GM12874 (cell line): ENCODE measurements around the gene EPS15.

Experiments used
- TF ChIP-seq, protein P1 (sequence below): IDR thresholded peaks from 2 replicates; pipeline ENCODE4 v1.5.1; 2011; ENCODE audit warnings: low read depth, mild to moderate bottlenecking, control low read depth, low read length, moderate library complexity; ENCODE audit not compliant: insufficient read depth

EPS15 gene

GRCh38 chr1:51560034-51560433 lies 41.0 kb upstream of the EPS15 start:
- TF ChIP-seq, protein P1, sequence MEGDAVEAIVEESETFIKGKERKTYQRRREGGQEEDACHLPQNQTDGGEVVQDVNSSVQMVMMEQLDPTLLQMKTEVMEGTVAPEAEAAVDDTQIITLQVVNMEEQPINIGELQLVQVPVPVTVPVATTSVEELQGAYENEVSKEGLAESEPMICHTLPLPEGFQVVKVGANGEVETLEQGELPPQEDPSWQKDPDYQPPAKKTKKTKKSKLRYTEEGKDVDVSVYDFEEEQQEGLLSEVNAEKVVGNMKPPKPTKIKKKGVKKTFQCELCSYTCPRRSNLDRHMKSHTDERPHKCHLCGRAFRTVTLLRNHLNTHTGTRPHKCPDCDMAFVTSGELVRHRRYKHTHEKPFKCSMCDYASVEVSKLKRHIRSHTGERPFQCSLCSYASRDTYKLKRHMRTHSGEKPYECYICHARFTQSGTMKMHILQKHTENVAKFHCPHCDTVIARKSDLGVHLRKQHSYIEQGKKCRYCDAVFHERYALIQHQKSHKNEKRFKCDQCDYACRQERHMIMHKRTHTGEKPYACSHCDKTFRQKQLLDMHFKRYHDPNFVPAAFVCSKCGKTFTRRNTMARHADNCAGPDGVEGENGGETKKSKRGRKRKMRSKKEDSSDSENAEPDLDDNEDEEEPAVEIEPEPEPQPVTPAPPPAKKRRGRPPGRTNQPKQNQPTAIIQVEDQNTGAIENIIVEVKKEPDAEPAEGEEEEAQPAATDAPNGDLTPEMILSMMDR = no peak

DNA sequence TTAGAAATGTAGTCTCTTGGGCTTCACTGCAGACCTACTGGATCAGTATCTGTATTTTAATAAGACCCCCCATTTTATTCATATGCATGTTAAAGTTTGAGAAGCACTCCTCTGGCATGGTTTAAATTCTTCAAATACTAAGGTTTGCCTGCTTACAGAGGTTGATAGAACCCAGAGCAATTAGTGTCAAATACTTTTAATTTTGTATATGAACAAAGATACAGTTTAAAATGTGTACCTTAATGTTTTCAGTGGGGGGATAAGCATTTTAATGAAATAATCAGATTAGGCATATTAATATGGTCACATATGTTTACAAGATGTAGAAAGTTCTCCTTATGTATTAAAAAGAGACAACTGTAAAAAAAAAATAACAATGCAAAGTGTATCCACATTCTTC lies 40.4 kb upstream of the EPS15 start:
- TF ChIP-seq, protein P1 = no peak

DNA sequence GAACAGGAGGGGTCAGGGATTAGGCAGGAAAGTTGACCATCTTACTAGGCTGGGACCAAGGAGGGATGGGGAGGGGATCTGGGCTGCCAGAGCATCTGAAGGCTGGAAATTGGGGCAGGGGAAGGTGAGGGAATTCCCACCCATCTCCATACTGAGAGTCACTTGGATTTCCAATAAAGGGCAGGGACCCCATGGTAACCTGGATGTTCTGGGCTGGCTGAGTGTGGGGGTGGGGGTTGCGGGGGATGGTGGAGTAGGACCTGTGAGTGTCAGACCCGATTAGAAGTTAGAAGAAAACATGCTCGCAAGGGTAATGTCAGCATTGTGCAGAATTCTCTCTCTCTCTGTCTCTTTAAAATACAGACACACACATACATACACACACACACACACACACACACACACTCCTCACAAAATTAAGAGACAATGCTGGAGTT lies 40.0 kb upstream of the EPS15 start:
- TF ChIP-seq, protein P1 = no peak

- TF ChIP-seq, protein P1 = no peak
Observed at GRCh38 chr1:51558375-51558924, 39.4 kb upstream of the EPS15 start.

DNA sequence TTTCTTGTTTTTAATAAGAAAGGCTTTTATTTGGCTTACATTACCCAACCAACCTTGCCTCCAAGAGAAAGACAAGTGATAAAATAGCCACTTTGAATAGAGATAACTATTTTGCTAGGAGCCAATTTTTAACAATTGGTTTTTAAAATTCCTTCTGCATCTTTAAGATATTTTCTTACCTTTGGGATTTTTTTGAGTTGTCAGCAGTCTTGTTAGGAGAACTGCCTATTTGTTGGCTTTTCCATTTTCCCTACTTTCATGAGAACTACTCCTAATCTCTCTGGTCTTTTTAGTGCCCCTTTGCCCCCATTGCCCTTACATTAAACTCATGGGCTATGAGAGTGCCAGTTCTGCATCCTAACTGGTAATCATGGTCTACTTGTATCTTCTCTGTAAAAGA lies 38.1 kb upstream of the EPS15 start:
- TF ChIP-seq, protein P1 = no peak

DNA sequence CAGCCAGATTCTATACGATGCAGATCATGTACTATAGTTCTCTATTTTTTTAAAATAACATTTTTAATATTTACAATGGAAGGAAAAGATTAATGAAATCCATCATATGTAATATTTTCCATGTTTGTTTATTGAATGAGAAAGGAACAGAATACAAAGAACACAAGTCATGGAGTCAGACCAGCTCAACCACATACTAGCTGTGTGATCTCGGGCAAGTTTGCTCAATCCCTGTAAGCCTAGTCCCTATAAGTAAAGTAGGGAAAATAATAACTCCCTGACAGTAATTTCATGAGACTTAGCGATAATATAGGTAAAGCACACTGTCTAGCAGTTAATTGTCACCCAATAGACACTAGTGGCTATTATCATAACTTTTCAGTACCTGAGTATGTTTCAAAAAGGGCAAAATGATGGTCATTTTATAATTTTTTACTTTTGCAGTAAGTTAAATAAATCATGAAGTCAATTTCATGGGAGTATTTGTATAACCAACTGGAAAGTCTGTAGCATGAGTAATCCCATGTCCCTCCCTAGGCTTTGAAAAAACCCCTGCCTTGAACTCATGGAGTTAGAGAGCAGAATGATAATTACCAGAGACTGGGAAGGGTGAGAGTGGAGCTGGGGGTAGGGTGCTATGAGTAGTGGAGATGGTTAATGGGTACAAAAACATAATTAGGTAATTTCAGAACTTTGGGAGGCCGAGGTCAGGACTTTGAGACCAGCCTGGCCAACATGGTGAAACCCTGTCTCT lies 37.0 kb upstream of the EPS15 start:
- TF ChIP-seq, protein P1 = no peak

DNA sequence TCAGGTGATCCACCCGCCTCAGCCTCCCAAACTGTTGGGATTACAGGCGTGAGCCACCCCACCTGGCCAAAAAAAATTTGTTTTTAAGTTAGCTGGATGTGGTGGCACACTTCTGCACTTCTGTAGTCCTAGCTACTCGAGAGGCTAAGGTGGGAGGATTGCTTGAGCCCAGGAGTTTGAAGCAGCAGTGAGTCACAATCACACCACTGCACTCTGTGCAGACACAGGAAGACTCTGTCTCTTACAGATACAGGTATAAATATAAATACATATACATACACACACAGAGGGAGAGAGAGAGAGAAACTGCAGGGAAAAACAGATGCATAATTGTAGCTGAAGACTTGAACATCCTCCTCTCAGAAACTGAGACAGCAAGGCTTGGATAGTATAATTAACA lies 34.8 kb upstream of the EPS15 start:
- TF ChIP-seq, protein P1 = no peak
